ENCODE data around the gene TANK. TPM values are rescaled to one million over a fixed set of nuclear protein-coding genes. Genes with fewer than 3 reads are reported as not detected.

Gene TANK
- total RNA-seq, 2 experiments from 2014 or later: 43.4 to 64.9 TPM

GRCh38 chr2:161237392-161238264 is 77.4 kb downstream of the TANK start:
- Histone ChIP-seq H3K27ac (ENCODE audit: low read depth, low read length, poor library complexity, severe bottlenecking) (no peak overlapping the region), H3K9me2 (ENCODE audit: insufficient read depth, low read length) (no peaks in the 10 kb centered on the region), H2AFZ (ENCODE audit: low read length) (peak overlapping the region; percentile 71), H3K4me1 (ENCODE audit: insufficient read depth, low read length, poor library complexity, severe bottlenecking) (peaks cover 44% of the 10 kb centered on the region), H3K79me2 (ENCODE audit: insufficient read depth, low read depth, low read length) (no peaks in the 10 kb centered on the region), H3K4me2 (ENCODE audit: low read length) (peak overlapping the region; percentile 86), H3K4me3 (ENCODE audit: low read depth, low read length, poor library complexity, severe bottlenecking) (peak overlapping the region; percentile 57), H3K36me3 (ENCODE audit: insufficient read depth, low read length) (peaks cover 8% of the 10 kb centered on the region; the same call in 1 of the 2 replicates), H3K9me3 (ENCODE audit: low read length) (no peaks in the 10 kb centered on the region), H4K20me1 (ENCODE audit: insufficient read depth, low read length) (no peaks in the 10 kb centered on the region)
- no TSS peak for BruUV-seq (replicated peaks)
- peak; percentile 49 for DNase-seq (ENCODE audit: low spot score)
- POLR2A ChIA-PET: interaction anchor here (0.5 to 1.7 kb wide), 7 partner anchors 8 to 172 kb away, joined by 3 to 10 read pairs (median 5); no protein-coding TSS in a partner anchor
- CTCF ChIA-PET (ENCODE audit: unreplicated experiment): no interaction called here
- TF ChIP-seq CTCF (conservative IDR thresholded peaks at IDR 0.05; ENCODE audit: low read length) (no peak), EZH2phosphoT487 (IDR thresholded peaks at IDR 0.05; ENCODE audit: borderline replicate concordance, low read depth, low read length) (no peak)
- intact Hi-C loops (cut with micrococcal nuclease; ENCODE audit: unreplicated experiment): no loop called here

DNA sequence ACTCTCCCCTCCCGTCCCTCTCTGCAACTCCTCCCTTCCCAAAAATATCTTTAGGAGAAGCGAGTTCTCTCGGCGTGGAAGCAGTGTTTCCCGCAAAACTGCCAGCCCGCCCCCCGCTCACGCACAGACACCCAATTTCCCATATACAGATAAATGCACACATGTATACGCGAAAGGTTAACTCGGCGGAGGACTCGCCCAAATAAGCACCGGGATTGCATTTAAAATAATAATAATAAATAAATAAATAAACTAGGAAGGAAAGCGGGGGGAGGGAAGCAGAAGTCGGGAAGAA is 78.0 kb downstream of the TANK start:
- H3K4me2 ChIP-seq (ENCODE audit: low read length): peak overlapping the region; percentile 86
- H3K27ac ChIP-seq (ENCODE audit: low read depth, low read length, poor library complexity, severe bottlenecking): no peak overlapping the region
- no peaks in the 10 kb centered on the region for H3K79me2 ChIP-seq (ENCODE audit: insufficient read depth, low read depth, low read length)
- no peaks in the 10 kb centered on the region for H3K9me3 ChIP-seq (ENCODE audit: low read length)
- ChIA-PET POLR2A (interaction anchor here (0.5 to 1.7 kb wide), 5 partner anchors 8 to 173 kb away, joined by 4 to 10 read pairs (median 5); no protein-coding TSS in a partner anchor), CTCF (ENCODE audit: unreplicated experiment) (no interaction called here)
- H3K9me2 ChIP-seq (ENCODE audit: insufficient read depth, low read length): no peaks in the 10 kb centered on the region
- TF ChIP-seq CTCF (conservative IDR thresholded peaks at IDR 0.05; ENCODE audit: low read length) (no peak), EZH2phosphoT487 (IDR thresholded peaks at IDR 0.05; ENCODE audit: borderline replicate concordance, low read depth, low read length) (no peak)
- peaks cover 50% of the 10 kb centered on the region for H3K4me1 ChIP-seq (ENCODE audit: insufficient read depth, low read length, poor library complexity, severe bottlenecking)
- H3K36me3 ChIP-seq (ENCODE audit: insufficient read depth, low read length): peaks cover 8% of the 10 kb centered on the region; the same call in 1 of the 2 replicates
- intact Hi-C loops (cut with micrococcal nuclease; ENCODE audit: unreplicated experiment): no loop called here
- H3K4me3 ChIP-seq (ENCODE audit: low read depth, low read length, poor library complexity, severe bottlenecking): peak overlapping the region; percentile 57
- H4K20me1 ChIP-seq (ENCODE audit: insufficient read depth, low read length): no peaks in the 10 kb centered on the region
- H2AFZ ChIP-seq (ENCODE audit: low read length): peak overlapping the region; percentile 71
- no peak for DNase-seq (ENCODE audit: low spot score)
- no TSS peak for BruUV-seq (replicated peaks)

All from OCI-LY7 (cell line).